ENCODE measurements around the gene ALDH3B1. TPM values are rescaled to one million over a fixed set of nuclear protein-coding genes. Genes with fewer than 3 reads are reported as not detected.
"Not testable (repeated sequence)": the region's sequence is repeated elsewhere in the genome, so short reads cannot be mapped to it uniquely, and the experiment has no call there.

The ALDH3B1 gene, protein sequence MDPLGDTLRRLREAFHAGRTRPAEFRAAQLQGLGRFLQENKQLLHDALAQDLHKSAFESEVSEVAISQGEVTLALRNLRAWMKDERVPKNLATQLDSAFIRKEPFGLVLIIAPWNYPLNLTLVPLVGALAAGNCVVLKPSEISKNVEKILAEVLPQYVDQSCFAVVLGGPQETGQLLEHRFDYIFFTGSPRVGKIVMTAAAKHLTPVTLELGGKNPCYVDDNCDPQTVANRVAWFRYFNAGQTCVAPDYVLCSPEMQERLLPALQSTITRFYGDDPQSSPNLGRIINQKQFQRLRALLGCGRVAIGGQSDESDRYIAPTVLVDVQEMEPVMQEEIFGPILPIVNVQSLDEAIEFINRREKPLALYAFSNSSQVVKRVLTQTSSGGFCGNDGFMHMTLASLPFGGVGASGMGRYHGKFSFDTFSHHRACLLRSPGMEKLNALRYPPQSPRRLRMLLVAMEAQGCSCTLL
- not detected in 2 replicates for total RNA-seq (2021)
- long read RNA-seq: 0 reads

GRCh38 chr11:68010090-68011041, at the start of gene ALDH3B1:
Gene ALDH3B1, plus strand, starts transcription at chr11:68010327. Its CDS starts 4,971 bp downstream, at chr11:68015298.
- Mint-ChIP-seq H3K9me3 (peaks cover 0 to 5% of the 10 kb centered on the region in 2 experiments; a peak in 1 of 5 replicates), H3K4me1 (peaks cover 12 to 31% of the 10 kb centered on the region in 2 experiments), H3K27me3 (ENCODE audit: low read depth) (peaks cover 2% of the 10 kb centered on the region), H3K4me3 (no peak within 1 kb of the TSS; a peak in 1 of 5 replicates), H3K27ac (peak within 1 kb of the TSS in 1 of 3 experiments; percentile 28; a peak in 1 of 7 replicates), H3K36me3 (ENCODE audit: insufficient read depth in 1 of 3, low read depth in 3 of 3) (no peaks in the 10 kb centered on the region)
- Histone ChIP-seq H2BK120ac (ENCODE audit: low read depth, low read length, poor library complexity, severe bottlenecking) (no peak within 1 kb of the TSS), H2AFZ (ENCODE audit: low read length) (no peak within 1 kb of the TSS), H3K4me1 (ENCODE audit: insufficient read depth, low read length) (no peaks in the 10 kb centered on the region), H4K8ac (replicated peaks; ENCODE audit: insufficient read length, low read depth, low read length) (no peak within 1 kb of the TSS), H3K4me2 (ENCODE audit: insufficient read depth, insufficient read length, low read length) (no peak within 1 kb of the TSS), H4K20me1 (ENCODE audit: control insufficient read depth, insufficient read depth, insufficient read length) (no peaks in the 10 kb centered on the region), H3K9ac (ENCODE audit: extremely low read depth, insufficient read length, low read length) (no peak within 1 kb of the TSS), H3K4ac (ENCODE audit: low read depth, low read length) (no peak within 1 kb of the TSS), H2BK5ac (ENCODE audit: insufficient read length, low read length) (no peak within 1 kb of the TSS), H3K23me2 (ENCODE audit: insufficient read length, low read depth, low read length, poor library complexity, severe bottlenecking) (no peaks in the 10 kb centered on the region), H3K79me2 (ENCODE audit: insufficient read depth, low read length) (no peaks in the 10 kb centered on the region), H2BK20ac (ENCODE audit: low read depth, low read length, poor library complexity, severe bottlenecking) (no peak within 1 kb of the TSS), H2AK5ac (ENCODE audit: insufficient read length, low read length) (no peak within 1 kb of the TSS), H2BK15ac (ENCODE audit: low read depth, low read length) (no peak within 1 kb of the TSS), H3K56ac (ENCODE audit: insufficient read length, low read depth, low read length) (no peak within 1 kb of the TSS), H3K27ac (ENCODE audit: insufficient read length, low read depth, low read length) (no peak within 1 kb of the TSS), H4K5ac (ENCODE audit: insufficient read length, low read depth, low read length) (no peak within 1 kb of the TSS), H4K91ac (ENCODE audit: insufficient read length, low read depth, low read length) (no peak within 1 kb of the TSS), H3T11ph (ENCODE audit: low read length) (no peak within 1 kb of the TSS), H3K27me3 (ENCODE audit: insufficient read depth, low read length) (no peaks in the 10 kb centered on the region), H2BK12ac (ENCODE audit: insufficient read length, low read depth, low read length) (no peak within 1 kb of the TSS), H3K79me1 (ENCODE audit: insufficient read depth, low read depth, low read length, poor library complexity, severe bottlenecking) (no peaks in the 10 kb centered on the region), H3K23ac (ENCODE audit: insufficient read length, low read depth, low read length) (no peak within 1 kb of the TSS), H3K14ac (ENCODE audit: insufficient read depth, low read length) (peak within 1 kb of the TSS; percentile 73), H3K9me3 (ENCODE audit: control insufficient read depth, low read depth, low read length) (no peaks in the 10 kb centered on the region), H3K18ac (ENCODE audit: insufficient read length, low read depth, low read length) (peak within 1 kb of the TSS; percentile 50)
- no peak for TF ChIP-seq CTCF (conservative IDR thresholded peaks at IDR 0.05)
- DNase-seq: peak; percentile 62
- WGBS (ENCODE audit: extremely low coverage, insufficient read length, low lambda C conversion rate): no CpG with 5 or more reads among the region's 33 CpGs

DNA sequence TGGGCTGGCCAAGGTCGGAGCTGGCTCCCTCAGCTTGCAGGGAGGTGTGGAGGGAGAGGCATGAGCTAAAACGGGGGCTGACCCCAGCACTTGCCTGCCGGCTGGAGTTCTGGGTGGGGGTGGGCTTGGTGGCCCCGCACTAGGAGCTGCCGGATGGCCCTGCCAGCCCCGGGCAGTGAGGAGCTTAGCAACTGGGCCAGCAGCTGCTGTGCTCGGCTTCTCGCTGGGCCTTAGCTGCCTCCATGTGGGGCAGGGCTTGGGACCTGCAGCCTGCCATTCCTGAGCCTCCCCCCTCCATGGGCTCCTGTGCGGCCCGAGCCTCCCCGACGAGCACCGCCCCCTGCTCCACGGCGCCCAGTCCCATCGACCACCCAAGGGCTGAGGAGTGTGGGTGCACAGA, 46.9 kb upstream of the ALDH3B1 start:
- not testable (repeated sequence) for H4K8ac ChIP-seq (replicated peaks; ENCODE audit: insufficient read length, low read depth, low read length); H3K23me2 ChIP-seq (ENCODE audit: insufficient read length, low read depth, low read length, poor library complexity, severe bottlenecking); H3K23ac ChIP-seq (ENCODE audit: insufficient read length, low read depth, low read length); H3K4me2 ChIP-seq (ENCODE audit: insufficient read depth, insufficient read length, low read length); H3K36me3 Mint-ChIP-seq (ENCODE audit: insufficient read depth in 1 of 3, low read depth in 3 of 3); H4K91ac ChIP-seq (ENCODE audit: insufficient read length, low read depth, low read length); H3K27me3 Mint-ChIP-seq (ENCODE audit: low read depth); H3K4me1 ChIP-seq (ENCODE audit: insufficient read depth, low read length); H3K27ac Mint-ChIP-seq; DNase-seq; H3K27ac ChIP-seq (ENCODE audit: insufficient read length, low read depth, low read length); H4K5ac ChIP-seq (ENCODE audit: insufficient read length, low read depth, low read length); H2AK5ac ChIP-seq (ENCODE audit: insufficient read length, low read length); H4K20me1 ChIP-seq (ENCODE audit: control insufficient read depth, insufficient read depth, insufficient read length); H3K56ac ChIP-seq (ENCODE audit: insufficient read length, low read depth, low read length); H3T11ph ChIP-seq (ENCODE audit: low read length); H3K27me3 ChIP-seq (ENCODE audit: insufficient read depth, low read length); H2BK120ac ChIP-seq (ENCODE audit: low read depth, low read length, poor library complexity, severe bottlenecking); H2BK5ac ChIP-seq (ENCODE audit: insufficient read length, low read length); H2BK12ac ChIP-seq (ENCODE audit: insufficient read length, low read depth, low read length); H2BK20ac ChIP-seq (ENCODE audit: low read depth, low read length, poor library complexity, severe bottlenecking); H3K14ac ChIP-seq (ENCODE audit: insufficient read depth, low read length); H2BK15ac ChIP-seq (ENCODE audit: low read depth, low read length); H3K9me3 ChIP-seq (ENCODE audit: control insufficient read depth, low read depth, low read length); H3K79me1 ChIP-seq (ENCODE audit: insufficient read depth, low read depth, low read length, poor library complexity, severe bottlenecking); H3K4ac ChIP-seq (ENCODE audit: low read depth, low read length); H2AFZ ChIP-seq (ENCODE audit: low read length); H3K9ac ChIP-seq (ENCODE audit: extremely low read depth, insufficient read length, low read length); H3K79me2 ChIP-seq (ENCODE audit: insufficient read depth, low read length); H3K18ac ChIP-seq (ENCODE audit: insufficient read length, low read depth, low read length); H3K4me3 Mint-ChIP-seq
- Mint-ChIP-seq H3K9me3 (peaks cover 11% of the 10 kb centered on the region in 2 experiments), H3K4me1 (peaks cover 15 to 23% of the 10 kb centered on the region in 2 experiments)
- WGBS (ENCODE audit: extremely low coverage, insufficient read length, low lambda C conversion rate): no CpG with 5 or more reads among the region's 16 CpGs

Data from H9 (cell line).